NCI-H1417 (cell line): ENCODE results near the gene SYCE3.
A peak's percentile ranks its signal among the peaks of the same experiment; 100 is the strongest.

Source experiments
- DNase-seq, 3 experiments: peaks; one replicate each; lab custom pipeline; 2025; lab: John Stamatoyannopoulos, UW

The SYCE3 gene

DNA sequence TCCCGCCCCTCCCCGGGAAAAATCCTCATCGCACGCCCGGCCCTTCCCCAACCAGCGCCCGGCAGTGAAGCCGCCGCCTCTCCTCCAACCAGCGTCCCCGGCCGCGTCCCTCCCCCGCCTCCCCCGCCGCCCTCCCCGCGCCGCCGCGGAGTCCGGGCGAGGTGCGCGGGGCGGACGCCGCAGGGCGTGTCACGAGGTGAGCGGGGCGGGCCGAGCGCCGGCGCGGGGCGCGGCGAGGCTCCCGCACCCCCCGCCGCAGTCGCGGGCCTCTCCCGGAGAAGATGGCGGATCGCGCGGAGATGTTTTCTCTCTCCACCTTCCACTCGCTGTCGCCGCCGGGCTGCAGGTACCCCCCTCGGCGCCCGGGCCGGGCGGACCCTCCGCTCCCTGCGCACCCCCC, 37.8 kb upstream of the SYCE3 start, which contains the start of gene MAPK8IP2:
TSS of gene MAPK8IP2 (plus strand) at position 256 of the 400 bp plus-strand sequence. CDS start at position 282, 26 bp downstream.
- peak in 2 of 3 experiments; percentile 59 to 70 for DNase-seq

DNA sequence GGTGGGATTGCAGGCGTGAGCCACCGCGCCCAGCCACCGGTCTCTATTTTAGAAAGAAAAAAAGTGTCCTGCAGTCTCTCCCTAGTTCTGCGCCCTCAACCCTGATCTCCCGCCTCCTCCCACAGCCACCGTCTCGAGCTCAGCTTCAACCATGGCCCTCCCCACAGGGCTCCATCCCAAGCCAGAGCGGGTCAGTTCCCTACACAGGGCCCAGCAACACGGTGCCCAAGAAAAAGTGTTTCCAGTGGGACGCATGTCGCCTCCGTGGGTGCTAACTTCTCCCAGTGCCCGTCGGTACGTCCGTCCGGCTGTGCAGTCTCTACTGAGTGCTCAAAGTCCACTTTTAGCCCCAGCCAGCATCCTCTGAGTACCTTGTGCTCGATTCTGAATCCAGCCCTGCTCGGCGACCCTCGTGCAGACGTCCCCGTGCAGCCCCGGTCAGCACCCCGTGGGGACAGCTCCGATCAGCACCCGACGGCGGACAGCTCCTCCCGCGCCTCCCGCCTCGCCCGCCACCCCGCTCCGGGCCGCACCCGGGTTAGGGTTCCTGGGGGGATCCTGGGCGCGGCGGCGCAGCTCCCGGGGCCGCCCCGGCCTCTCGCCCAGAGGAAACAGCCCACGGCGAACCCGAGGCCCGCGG, 37.2 kb upstream of the SYCE3 start:
- DNase-seq = peak in 2 of 3 experiments; percentile 50 to 66

DNA sequence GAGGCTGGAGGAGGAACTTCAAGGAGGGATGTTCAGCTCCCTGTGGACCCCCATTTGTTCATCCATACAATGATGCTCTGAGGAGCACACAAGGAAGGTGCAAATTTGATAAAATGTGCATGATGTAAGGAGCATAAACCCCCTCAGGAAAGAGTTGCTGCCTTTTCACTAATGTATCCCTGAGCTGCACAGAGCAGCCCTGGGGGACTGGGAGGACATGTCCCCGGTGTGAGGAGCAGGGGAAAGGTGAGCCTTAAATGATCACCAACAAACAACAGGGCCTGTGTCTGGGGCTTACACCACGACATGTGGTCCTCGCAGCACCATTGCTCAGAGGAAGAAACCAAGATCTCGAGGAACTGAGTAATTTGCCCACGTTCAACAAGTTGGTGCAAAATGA, 34.4 kb upstream of the SYCE3 start:
- DNase-seq = no peak

DNA sequence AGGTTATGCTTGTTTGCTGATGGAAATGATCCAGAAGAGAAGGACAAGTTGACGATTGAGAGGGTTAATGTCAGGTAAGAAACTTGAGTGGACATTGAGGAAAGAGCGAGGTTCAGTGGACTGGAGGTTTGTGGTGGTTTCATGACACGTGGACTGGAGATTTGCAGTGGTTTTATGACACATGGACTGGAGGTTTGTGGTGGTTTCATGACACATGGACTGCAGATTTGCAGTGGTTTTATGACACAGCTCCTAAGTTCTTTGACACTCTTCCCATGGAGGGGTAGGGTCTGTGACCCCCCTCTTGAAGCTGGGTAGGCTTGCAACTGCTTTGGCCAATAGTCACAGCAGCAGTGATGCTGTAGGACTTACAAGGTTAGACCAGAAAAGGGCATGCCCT, 32.5 kb upstream of the SYCE3 start:
- no peak for DNase-seq

DNA sequence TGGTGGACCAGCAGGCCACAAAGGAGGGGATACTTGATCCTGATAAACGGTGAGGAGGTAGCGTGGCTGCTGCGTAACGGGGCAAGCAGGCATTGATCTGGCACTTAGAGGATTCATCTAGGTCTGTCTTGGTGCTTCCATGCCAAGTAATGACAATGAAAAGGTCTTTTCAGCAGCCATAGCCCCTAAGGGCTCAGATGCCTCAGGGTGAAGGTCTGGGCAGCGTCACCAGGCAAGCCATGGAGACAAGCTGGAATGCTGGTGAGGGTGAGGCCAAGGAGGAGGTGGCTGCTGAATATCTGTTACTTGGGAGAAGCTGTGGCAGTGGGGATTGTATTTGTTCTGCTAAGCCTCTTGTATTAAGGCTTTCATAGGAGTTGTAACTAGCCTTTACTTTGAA, 24.7 kb upstream of the SYCE3 start:
- no peak for DNase-seq

DNA sequence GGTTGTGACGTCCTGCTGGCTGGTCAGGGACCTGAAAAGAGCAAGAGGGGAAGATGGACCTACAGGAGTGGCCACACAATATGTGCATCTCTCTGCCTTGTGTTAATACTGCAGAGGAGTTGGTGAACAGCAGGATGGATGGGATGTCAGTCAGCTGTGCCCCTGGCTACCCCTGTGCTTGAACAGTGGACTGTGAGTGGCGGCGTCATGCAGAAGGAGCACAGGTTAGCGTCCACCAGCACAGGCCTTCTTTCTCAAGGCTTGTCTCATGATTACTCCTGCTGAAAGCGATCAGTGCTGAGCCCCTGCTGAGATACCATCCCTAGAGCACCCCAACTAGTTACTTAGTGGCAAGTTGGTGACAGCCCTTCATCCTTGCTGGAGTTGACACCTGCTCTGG, 23.7 kb upstream of the SYCE3 start:
- DNase-seq = no peak

DNA sequence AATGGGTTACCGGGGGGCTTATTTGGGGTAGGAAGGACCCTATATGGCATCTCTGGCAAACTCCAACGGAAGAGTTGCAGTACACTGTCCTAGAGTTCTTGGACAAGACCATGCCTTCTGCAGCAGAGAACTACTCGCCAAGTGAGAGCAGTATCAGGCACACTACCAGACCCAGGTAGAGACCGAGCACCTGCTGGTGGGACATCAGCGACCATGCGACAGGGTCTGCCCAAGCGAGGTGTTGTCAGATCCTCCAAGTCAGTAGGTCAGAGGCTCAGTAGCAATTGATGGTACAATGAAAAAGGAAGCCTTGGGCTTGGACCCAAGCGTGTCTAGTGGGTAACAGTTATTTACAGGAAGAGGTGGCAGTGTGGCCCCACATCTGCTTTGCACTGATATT, 23.1 kb upstream of the SYCE3 start:
- no peak for DNase-seq

DNA sequence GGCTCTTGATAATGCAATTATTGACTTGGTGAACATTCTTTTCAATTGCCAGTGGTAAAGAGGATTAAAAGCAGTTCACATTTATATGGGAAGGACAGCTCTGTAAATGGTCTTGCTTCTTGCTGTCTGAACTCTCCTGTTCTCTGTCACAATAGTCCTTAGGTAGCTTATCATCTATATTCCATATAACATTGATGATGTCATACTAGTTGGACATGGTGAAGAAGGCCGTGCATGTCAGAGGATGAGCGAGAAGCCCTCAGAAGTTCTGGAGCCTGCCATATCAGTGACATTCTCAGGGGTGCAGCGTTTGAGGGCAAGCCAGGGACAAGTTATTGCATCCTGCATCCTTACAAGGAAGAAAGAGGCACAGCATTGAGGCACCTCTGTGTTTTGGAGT, 22.5 kb upstream of the SYCE3 start:
- no peak for DNase-seq

DNA sequence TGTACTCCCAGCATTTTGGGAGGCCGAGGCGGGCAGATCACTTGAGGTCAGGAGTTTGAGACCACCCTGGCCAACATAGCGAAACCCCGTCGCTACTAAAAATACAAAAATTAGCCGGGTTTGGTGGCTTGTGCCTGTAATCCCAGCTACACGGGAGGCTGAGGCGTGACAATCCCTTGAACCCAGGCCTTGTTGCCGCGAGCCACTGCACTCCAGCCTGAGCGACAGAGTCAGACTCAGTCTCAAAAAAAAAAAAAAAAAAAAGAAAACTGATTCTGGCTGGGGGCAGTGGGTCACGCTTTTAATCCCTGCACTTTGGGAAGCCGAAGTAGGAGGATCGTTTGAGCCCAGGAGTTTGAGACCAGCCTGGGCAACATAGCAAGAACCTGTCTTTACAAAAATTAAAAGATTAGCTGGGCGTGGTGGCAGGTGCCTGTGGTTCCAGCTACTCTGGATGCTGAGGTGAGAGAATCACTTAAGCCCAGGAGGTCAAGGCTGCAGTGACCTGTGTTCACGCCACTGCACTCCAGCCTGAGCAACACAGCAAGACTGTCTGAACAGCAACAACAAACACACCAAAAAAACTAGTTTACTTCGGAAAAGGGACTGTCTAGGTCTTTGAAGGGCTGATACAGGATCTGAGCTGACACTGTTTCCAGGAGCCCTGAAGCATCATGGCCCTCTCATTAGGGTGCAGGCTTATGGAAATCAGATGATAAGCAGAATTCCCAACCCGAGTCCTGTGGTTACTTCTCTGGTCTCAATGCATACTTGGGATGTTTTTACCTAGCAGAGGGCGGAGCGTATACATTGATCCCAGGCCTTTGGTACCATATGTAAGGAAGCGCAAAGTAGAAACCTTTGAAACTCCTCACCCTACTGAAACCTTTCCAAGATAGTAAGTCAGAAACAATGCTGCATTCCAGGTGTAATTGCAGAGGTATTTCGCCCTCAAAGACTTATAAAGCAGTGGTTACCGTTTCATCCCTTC, 21.7 kb upstream of the SYCE3 start:
- DNase-seq = no peak

DNA sequence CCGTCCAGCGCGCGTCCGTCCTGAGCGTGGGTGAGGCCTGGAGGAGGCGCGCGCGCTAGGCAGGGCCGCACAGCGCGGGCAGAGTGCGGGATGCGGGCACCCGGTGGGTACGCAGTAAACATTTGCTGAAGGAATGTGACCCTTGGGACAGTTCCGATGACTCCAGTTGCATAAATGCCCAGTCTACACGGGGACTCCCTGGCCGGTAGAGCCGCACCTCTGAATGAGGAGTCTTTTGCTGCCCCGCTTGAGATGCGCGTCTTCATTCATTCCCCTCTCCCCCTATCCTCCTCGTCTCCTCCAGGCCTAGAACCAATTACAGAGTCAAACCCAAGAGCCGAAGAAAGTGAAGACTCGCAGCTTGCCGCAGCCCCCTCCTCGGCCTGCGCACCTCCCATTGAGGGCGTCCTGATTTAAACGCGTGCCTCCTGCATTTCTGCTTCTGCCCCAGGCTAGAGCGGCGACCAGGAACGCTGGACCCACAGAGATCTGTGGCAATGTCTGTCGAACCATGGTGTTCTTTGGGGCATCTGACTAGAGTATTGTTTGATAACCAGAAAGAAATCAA, 20.7 kb upstream of the SYCE3 start:
- peak in 1 of 3 experiments; percentile 35 for DNase-seq

DNA sequence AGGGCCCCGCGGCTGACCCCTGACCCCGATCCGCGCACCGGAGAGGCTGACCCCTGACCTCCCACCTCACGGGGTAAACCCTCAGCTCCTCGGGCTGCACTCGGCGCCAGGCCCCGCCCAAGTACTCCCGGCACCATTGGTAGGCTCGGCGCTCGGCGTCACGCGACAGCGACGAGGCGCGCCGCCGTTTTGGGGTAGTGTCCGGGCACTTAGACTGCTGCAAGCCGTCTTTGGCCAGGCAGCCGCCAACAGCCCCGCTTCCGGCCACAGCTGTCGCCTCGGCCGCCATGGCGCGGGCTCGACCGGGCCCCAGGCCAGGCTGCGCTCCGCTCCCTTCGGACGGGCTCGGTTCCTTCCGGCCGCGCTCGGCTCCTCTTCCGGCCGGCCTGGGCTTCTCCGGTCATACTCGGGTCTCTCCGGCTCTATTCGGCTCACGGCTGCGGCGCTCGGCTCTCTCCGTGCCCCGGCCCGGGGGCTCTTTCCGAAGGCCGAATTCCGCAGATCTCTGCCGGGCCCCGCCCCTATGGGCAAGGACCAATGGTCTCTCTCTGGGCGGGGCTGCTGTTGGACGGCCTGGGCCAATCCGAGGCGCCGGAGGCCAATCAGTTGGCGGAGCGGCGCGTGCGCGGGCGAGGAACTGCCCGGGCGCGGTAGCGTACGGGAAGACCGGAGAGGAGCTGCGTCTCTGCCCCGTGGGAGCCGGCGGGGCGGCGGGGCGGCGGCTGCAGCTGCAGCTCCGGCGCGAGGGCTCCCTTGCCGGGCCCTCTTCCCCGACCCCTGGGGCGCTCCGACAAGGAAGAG, 20.0 kb upstream of the SYCE3 start, which contains the start of gene CHKB:
TSS of gene CHKB (minus strand) at position 357 of the 801 bp plus-strand sequence. CDS start at position 289, 68 bp downstream.
- peak; percentile 83 to 98 (median 94) for DNase-seq

DNA sequence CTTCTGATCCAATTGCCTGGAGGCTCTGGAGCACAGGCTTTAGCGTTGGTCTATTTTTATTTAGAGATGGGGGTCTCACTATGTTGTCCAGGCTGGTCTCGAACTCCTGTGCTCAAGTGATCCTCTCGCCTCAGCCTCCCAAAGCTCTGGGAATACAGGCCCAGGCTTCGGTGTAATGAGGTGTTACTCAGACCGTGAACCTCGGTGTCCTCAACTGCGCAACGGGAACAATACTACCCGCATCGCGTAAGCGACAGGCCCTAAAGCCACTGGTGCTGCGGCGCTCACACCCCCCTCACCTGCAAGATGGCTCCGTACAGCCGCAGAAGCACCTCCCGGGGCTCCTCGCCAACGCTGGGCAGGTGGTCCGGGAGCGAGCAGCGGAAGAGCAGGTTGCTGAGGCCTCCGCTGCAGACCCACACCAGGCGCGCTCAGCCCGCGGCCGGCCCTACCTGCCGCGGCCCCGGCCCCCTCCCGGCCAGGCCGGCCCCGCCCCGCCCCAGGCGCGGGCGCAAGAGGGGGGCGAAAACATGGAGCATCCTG, 19.3 kb upstream of the SYCE3 start:
- DNase-seq = no peak

DNA sequence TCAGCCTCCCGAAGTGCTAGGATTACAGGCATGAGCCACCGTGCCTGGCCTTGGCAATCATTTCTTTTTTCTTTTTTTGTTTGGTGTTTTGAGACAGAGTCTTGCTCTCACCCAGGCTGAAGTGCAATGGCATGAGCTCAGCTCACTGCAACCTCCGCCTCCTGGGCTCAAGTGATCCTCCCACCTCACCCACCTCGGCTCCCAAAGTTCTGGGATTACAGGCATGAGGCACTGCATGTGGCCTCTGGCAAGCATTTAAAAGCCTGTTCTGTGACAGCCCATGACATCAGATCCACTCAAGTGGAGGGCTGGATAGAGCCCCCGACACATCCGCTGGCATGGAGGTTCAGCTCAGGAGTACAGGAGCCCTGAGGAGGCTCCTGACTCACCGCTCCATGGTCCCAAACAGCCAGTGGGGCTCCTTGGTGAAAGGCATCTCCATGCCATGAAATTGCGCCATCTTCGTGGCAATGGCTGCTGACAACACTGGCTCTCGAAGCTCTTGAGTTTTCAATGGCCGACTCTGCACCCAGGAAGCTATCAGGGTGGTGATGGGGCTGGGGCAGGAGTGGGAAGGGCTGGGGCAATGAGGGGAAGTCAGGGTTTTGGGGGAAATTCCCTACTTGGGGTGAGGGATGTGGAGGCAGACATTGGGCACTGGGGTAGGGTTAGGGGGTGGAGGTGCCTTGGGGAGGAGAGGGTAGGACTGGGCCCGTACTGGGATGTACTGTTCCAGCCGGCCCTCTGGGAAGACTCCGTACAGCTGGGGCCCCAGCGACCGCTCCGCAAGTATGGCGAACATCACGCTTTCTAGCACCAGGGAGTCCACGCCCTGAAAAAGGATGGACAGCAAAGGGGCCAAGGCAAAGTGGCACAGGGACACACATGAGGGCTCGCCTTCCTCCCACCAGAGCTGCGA, 18.6 kb upstream of the SYCE3 start:
- DNase-seq = no peak

DNA sequence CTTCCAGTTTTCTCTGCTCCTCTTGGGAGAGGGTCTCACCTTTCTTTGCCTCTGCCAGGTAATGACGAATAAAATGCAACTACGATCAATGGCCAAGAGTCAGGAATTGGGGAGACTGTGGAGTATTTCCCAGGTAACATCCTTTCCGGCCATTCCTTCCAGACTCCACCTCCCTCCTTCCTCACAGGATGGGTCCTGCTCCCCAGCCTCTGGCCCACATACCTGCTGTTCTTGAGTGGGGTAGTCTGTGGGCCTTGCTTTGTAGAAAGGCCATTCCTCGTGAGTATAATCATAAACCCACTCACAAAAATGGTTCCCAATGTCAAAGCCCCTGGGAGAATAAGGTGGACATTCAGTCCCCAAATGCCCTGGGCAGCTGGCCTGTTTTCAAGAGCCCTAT, 17.0 kb upstream of the SYCE3 start:
- DNase-seq = no peak

DNA sequence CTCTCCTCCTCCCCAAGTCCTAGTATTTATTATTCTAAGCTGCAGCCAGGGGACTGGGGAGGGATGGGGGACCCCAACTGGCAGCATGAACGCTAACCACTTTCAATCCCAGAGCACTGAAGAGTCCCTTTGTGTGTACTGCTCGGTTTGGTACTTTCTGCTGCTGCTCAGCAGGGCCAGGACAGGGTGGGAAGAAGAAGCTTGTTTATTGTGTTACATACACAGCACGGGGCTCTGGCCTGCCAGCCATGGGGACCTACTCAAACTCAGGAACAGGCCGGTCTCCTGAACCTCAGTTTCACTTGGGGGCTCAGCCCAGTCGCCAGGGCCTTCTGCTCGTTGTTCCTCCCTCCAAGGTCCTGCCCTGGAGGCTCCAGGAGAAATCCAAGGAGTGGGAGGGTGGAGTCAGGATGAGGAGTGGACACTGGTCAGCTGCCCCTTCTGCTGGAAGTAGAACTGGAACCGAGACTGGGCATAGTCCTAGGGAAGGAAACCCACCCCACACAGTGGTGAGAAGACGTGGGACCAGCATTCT, 16.1 kb upstream of the SYCE3 start:
- DNase-seq = no peak

DNA sequence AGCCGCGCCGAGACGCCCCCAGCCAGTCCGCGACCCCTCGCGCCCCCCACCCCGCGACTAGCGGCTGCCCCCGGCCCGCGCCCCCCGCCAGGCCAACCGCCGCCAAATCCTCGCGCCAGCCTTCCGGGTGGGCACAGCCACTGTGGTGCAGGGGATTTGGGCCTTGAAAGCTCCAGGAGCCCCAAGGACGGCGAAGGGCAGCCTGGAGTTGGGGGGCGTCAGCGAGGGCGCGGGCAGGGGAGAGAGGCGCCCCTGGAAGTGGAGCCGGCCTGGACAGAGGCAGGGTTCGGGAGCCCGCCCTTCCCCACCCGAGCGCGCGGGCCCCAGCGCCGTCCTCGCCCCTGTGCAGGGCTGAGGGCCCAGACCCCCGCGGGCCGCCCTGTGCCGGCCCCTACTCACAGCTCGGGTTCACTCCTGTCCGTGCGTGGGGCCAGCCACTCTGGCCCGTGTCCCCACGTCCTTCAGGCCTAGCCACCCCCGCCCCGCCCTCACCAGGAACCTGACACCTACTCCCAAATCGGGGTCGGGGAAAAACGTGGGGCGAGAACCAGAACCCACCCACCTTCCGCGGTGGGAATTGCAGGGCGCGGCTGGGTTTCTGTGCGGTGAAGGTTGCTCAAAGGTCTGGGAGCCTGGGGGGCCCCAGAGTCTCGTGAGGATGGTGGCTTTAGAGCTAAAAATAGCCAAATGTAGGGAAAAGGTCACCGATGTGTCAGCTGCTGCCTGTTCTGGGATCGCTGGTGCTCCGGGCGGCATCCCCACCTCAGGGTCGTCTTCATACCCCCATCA, 15.5 kb upstream of the SYCE3 start, which contains the start of gene CPT1B:
TSS of gene CPT1B (minus strand) at position 441 of the 789 bp plus-strand sequence. CDS start 512 bp downstream, outside the sequence.
- DNase-seq = no peak

DNA sequence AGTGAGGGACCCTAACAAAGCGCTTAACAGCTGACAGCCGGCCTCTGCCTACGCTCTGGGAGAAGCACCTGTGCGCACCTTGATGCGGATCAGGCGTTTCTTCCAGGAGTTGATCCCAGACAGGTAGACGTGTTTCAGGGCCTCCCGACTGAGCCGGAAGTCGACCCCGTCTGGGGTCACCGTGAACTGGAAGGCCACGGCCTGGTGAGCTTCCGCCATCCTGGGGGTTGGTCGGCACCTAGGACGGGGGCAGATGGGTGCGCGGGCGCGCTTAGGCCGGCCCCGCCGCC, 14.9 kb upstream of the SYCE3 start:
- no peak for DNase-seq

DNA sequence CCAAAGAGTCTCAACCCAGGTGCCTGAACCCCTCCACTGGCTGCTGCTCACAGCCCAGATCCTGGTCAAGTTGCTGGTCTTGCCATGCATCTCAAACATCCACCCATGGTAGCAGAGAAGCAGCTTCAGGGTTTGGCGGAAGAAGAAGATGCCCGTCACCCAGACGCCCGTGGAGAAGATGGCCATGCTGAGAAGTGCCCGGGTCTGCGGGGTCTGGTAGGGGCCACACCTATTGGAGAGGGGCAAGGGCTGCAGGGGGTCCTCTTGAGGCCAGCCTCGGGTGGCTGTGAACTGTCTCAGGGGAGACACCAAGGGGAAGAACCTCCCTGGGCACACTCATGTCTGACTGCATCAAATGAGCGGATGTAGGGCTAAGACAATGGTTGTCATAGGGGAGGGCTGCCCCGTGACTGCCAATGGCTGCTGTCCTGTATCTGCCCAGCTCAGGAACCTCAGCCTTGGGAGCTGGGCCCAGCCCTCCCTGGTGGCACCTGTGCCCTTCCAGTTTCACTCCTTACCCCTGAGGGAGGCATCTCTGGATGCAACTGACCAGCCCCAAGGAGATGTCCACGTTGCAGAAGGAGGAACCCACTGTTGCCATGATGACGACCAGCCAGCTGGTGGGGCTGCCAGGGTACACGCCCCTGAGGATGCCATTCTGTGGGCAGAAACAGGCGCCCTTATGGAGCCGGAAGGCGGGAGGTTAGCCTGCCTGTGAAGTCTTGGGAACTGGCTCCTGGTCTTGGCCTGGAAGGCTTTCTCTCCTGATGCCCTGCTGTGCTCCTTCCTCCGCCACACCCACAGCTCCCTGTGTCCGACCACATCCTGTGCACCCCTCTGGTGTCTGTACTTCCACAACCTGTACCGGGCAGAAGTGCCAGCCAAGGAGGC, 14.3 kb upstream of the SYCE3 start:
- DNase-seq = no peak
